RKO (cell line): ENCODE measurements around the gene TH.
"Not testable (repeated sequence)": the region's sequence is repeated elsewhere in the genome, so short reads cannot be mapped to it uniquely, and the experiment has no call there.

Source experiments
- DNase-seq: peaks from one replicate; pipeline ENCODE4 v3.0.0-alpha.2; 2016; ENCODE audit warnings: low spot score

TH gene

GRCh38 chr11:2178055-2178773, 6.6 kb upstream of the TH start:
- DNase-seq = not testable (repeated sequence)

DNA sequence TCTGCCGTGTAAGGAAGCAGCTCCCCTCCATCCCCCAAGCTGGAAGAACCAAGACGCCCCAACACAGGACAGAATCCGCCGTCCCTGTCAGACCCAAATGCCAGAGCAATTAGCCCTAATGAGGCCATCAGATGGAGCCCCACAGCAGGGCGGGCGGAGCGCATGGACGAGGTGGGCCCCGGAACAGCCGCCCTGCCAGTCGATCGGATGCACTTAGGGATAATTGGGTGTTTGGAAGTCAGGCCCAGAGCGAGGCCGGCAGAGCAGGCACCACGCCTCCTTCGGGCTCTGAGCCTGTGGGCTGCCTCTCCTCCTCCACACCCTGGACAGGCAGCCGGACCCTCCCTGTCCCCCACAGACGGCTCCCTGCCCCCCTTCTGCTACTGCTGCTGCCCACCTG, 5.5 kb upstream of the TH start:
- no peak for DNase-seq

DNA sequence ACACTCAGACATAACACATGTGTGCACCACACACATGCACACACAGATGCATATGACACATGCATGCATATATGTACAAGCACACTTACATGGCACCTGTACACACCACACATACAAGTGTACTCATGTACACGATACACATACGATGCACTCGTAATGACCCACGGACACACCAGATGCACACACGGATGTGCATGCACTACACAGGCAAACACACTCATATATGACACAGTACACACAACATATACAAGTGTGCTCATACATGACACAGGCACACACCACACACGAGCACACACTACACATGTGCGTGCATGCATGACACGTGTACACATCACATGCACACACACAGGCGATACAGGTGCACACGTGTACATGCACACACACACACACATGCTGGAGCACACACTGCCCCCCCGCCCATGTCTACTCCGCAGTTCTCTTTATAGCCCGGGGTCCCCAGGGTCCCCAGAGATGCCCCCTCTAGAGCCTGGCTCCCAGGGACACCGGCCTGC, 4.8 kb upstream of the TH start:
- DNase-seq = no peak

DNA sequence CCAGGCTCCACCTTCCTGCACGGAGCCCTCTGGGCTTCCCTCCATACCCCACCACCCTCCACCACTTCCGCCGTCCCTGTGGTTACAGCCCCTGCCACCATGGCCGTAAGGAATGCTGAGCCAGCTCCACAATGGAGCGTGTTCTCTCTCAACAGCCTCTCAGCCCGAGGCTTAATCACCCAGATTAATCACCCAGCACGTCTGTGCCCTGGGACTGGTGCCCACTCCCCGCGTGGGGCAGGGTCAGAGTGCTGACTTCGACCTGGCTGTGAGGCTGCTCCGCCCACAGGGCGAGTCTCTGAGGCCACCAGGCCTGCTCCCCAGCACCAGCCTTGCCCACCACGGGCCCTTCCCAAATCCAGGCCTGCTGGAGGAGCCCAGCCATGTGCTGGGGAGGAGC, 4.0 kb upstream of the TH start:
- no peak for DNase-seq

DNA sequence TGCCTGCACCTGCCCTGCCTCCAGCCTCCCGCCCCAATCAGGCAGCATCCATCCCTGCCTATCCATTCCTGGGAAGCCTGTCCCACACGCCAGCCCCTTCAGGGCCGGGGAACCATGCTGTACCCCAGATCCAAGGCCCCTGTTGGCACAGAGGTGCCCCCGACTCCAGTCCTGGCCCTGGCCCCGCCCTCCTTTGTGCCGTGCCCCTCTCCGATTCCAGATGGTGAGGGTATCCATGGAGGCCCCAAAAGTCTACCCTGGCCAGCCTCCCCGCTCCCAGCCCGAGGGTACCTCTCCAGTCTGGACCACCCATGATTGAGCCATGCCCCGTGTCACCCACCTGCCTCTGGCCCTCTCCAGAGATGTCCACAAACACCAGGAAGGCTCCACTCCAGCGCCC, 2.7 kb upstream of the TH start:
- no peak for DNase-seq

GRCh38 chr11:2173761-2174160, 2.1 kb upstream of the TH start:
- DNase-seq = no peak

DNA sequence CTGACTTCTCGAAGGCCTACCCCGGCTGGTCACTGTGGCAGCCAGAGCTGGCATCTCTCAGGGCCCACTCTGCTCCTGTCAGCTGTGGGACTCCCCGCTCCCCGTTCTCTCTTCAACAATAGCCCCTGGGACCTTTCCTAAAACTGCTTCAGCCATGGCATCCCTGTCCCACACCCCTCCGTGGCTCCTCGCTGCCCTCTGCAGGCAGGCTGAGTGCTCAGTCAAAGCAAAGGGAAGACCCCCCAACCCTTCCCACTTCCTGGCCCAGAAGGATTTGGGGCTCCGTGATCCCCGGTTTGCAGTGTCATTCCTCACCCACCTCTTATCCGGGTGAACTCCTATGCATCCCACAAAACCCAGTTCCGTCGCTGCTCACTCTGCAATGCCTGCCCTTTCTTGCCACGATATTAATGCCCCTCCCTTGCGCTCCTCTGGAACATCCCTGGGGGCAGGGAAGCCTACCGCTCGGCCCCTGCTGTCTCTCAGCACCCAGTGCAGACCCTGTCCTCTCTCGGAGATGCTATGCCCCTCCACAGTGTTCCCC, 1.6 kb upstream of the TH start:
- no peak for DNase-seq

DNA sequence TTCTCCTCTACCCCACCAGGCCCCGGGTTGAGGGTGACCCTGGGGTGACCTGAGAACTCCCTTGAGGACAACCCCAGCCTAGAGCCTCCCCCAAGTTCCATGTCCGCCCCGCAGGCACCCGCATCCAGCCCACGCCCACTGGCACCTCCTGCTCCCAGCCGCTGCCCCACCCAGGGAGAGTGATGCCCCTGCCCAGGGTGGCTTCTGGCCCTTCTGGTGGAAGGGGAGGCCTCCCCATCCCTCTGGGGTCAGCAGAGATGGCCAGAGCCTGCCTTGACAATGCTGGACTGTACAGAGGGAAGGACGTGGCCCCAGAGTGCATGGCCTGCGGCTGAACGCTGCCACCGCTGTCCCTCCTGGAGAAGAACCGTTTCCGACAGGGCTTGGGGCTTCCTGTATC, 1.1 kb upstream of the TH start:
- no peak for DNase-seq

DNA sequence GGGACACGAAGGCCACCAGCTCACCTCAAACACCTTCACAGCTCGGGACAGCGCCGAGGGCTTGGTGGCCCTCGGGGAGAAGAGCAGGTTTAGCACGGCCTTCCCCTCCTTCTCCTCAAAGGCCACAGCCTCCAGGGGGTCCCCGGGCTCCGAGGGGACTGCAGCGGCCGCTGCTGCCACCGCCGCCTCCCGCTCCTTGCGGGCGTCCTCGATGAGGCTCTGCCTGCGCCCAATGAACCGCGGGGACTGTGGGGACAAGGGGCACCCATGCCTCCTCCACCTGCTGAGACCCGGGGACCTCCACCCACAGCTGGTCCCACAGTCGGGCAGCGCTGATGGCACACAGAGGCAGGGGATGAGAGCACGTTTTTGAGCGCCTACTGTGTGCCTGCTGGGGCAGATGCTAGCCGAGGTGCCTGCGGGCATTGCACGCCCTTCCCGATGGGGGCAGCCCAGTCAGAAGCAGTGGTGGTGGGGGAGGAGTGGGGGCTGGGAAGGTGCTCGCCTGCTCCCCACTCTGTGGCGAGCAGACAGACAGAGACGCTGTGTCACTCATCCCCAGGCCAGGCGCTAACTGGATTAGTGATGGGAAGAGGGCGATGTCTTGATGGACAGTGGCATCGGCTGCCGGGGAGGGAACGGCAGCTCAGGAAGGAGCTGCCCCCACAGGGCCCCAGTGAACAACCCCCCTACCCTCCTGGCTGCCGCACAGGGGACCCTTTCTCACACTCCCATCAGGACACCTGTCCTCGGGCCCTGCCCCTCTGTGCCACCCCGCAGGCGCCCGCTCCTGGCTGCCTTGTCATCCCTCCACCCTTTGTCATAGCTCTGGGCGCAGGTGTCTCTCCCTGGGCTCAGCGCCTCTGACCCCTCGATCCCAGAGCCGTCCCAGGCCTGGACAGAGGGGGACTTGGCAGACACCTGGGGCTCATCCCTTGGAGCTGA, 1.7 kb downstream of the TH start:
- no peak for DNase-seq

- no peak for DNase-seq
These were observed 2.6 kb downstream of the TH start for GRCh38 chr11:2169005-2169378.

GRCh38 chr11:2168286-2169004, 3.2 kb downstream of the TH start:
- DNase-seq = no peak

DNA sequence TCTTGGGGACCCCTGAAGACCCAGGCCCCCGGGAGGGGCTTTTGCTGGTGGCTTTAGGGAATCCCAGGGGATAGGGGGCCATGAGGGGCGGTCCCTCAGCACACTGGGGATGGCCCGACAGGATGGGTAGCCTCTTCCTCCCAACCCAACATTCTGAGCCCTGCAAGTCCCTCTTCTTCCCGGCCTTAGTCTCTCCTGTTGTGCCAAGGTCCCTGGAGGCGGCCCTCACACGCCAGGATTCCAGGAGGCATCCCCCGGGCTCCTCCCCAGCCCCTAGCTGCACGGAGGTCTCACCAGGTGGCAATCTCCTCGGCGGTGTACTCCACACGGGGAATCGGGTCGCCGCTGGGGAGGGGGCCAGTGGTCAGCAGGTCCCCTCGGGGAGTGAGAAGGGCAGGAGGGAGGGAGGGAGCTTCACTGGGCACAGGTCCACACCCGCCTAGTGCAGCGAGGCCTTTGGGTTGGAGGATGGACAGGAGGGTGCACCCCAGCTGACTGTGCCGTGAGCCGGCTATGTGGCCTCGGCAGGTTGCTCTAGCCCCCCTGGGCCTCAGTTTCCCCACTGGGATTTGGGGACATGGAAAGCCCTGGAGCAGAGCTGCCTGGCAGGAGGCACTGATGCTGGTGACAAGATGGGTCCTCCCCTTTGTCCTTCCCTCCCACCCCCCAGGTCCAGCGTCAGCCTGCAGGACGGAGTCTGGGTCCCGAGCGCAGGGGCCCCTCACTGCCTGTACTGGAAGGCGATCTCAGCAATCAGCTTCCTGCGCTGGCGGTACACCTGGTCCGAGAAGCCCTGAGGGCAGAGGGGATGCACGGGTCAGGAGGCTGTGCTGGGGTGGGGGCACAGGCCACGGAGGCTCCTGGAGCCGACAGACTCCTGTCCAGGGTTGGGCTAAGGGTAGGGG, 4.2 kb downstream of the TH start:
- no peak for DNase-seq

- DNase-seq = no peak
These were observed 5.3 kb downstream of the TH start for GRCh38 chr11:2166091-2166851.

DNA sequence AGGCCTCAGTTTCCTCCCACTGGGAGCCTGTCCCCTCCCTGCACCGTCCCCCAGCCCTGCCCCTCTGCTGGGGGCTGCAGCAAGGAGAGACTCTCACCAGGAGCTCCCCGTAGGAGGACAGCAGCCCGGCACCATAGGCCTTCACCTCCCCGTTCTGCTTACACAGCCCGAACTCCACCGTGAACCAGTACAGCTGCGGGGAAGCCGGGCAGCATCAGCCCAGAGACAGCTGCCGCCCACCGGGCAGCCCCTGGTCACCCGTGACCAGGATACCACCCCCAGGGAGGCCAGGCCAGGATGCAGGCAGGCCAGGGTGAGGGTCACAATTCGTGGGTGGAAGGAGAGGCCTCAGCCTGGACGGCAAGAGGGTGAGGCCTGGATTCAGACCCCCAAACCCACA, 6.0 kb downstream of the TH start:
- DNase-seq = no peak

DNA sequence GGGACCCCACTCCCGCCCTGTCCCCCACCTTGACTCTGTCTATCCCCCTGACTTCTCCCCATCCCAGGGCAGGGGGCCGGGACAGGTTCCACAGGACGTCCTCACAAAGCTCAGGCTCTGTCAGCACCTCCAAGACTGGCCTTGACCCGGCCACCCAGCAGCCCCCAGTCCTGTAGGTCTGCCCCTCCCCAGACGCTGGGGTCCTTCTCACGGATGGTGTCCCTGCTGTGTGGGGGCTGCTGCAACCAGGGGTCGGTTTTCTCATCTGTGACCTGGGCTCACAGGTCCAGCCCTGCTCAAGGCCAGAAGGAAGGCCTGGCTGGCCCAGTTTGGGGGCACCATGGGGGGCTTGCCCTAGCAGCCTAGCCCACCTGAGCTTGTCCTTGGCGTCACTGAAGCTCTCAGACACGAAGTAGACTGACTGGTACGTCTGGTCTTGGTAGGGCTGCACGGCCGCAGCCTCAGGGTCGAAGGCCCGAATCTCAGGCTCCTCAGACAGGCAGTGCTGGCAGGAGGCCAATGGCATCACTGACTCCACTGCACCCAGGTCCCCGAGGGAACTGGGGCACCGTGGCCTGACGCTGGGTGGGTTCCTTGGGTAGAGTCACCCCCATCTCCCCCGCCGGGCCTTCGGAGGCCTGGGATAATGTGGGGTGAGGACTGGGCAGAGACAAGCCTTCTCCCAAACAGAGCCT, 6.6 kb downstream of the TH start:
- DNase-seq = no peak

GRCh38 chr11:2164081-2164480, 7.5 kb downstream of the TH start:
- no peak for DNase-seq

GRCh38 chr11:2163428-2163978, 8.1 kb downstream of the TH start:
- DNase-seq = no peak

DNA sequence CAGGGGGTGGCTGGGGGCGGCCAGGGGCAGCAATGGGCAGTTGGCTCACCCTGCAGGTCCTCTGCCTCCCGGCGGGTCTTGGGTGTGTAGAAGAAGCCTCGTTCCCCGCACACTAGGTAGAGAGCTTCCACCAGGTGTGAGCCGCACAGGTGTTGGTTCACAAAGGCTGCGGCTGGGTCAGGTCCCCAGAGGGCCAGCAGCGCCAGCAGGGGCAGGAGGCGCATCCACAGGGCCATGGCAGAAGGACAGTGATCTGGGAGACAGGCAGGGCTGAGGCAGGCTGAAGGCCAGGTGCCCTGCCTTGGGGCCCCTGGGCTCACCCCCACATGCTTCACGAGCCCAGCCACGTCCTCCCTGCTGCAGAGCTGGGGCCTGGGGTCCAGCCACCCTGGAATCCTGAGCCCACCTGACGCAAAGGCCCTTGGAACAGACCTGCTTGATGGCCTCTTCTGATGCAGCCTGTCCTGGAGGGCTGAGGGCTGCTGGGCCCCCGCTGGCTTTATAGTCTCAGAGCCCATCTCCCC, 10.8 kb downstream of the TH start, which contains the start of gene INS:
Gene INS (minus strand): TSS at position 474 of the 524 bp plus-strand sequence. CDS start 238 bp downstream, at position 236.
- no peak for DNase-seq
